HEK293 (cell line): ENCODE data around the gene CST7.

ENCODE experiments used
- FEZF1 ChIP-seq: fragments of 450-650 bp; formaldehyde crosslinking; IDR thresholded peaks from 2 replicates; pipeline ENCODE4 v1.5.1; 2016; ENCODE audit warnings: missing biosample characterization, missing genetic modification characterization
- GLIS2 ChIP-seq: fragments of 450-650 bp; formaldehyde crosslinking; IDR thresholded peaks from 2 replicates; pipeline ENCODE4 v1.5.1; 2016; ENCODE audit warnings: missing biosample characterization, missing genetic modification characterization
- KLF10 ChIP-seq: fragments of 450-650 bp; IDR thresholded peaks from 2 replicates; pipeline ENCODE4 v1.5.1; 2018; ENCODE audit warnings: missing biosample characterization, mild to moderate bottlenecking, missing genetic modification characterization
- KLF9 ChIP-seq: fragments of 450-650 bp; formaldehyde crosslinking; IDR thresholded peaks from 2 replicates; pipeline ENCODE4 v1.5.1; 2016; ENCODE audit warnings: missing biosample characterization, missing genetic modification characterization, low read depth
- MZF1 ChIP-seq: fragments of 450-650 bp; formaldehyde crosslinking; IDR thresholded peaks from 2 replicates; pipeline ENCODE4 v1.5.1; 2017; ENCODE audit warnings: missing biosample characterization, missing genetic modification characterization, borderline replicate concordance
- RBAK ChIP-seq: fragments of 450-650 bp; formaldehyde crosslinking; IDR thresholded peaks from 2 replicates; pipeline ENCODE4 v1.5.1; 2016; ENCODE audit warnings: missing biosample characterization, missing genetic modification characterization
- ZBTB20 ChIP-seq: fragments of 450-650 bp; formaldehyde crosslinking; IDR thresholded peaks from 2 replicates; pipeline ENCODE4 v1.5.1; 2016; ENCODE audit warnings: missing biosample characterization, missing genetic modification characterization
- ZIC2 ChIP-seq: fragments of 450-650 bp; formaldehyde crosslinking; IDR thresholded peaks from 2 replicates; pipeline ENCODE4 v1.5.1; 2016; ENCODE audit warnings: missing biosample characterization, missing genetic modification characterization
- ZNF112 ChIP-seq: fragments of 450-650 bp; formaldehyde crosslinking; IDR thresholded peaks from 2 replicates; pipeline ENCODE4 v1.5.0; 2017; ENCODE audit warnings: missing biosample characterization, missing genetic modification characterization
- ZNF157 ChIP-seq: fragments of 450-650 bp; formaldehyde crosslinking; IDR thresholded peaks from 2 replicates; pipeline ENCODE4 v1.5.1; 2016; ENCODE audit warnings: missing biosample characterization, missing genetic modification characterization
- ZNF214 ChIP-seq: fragments of 450-650 bp; formaldehyde crosslinking; IDR thresholded peaks from 2 replicates; pipeline ENCODE4 v1.5.1; 2017; ENCODE audit warnings: missing biosample characterization, mild to moderate bottlenecking, missing genetic modification characterization, borderline replicate concordance
- ZNF23 ChIP-seq: fragments of 450-650 bp; formaldehyde crosslinking; IDR thresholded peaks from 2 replicates; pipeline ENCODE4 v1.5.1; 2016; ENCODE audit warnings: missing biosample characterization, missing genetic modification characterization, borderline replicate concordance
- ZNF248 ChIP-seq: fragments of 450-650 bp; formaldehyde crosslinking; IDR thresholded peaks from 2 replicates; pipeline ENCODE4 v1.5.1; 2017; ENCODE audit warnings: missing biosample characterization, missing genetic modification characterization
- ZNF280C ChIP-seq: fragments of 450-650 bp; formaldehyde crosslinking; IDR thresholded peaks from 2 replicates; pipeline ENCODE4 v1.5.1; 2016; ENCODE audit warnings: missing biosample characterization, missing genetic modification characterization
- ZNF292 ChIP-seq: fragments of 450-650 bp; formaldehyde crosslinking; IDR thresholded peaks from 2 replicates; pipeline ENCODE4 v1.5.1; 2016; ENCODE audit warnings: low read depth, missing biosample characterization, missing genetic modification characterization, borderline replicate concordance
- ZNF324 ChIP-seq: fragments of 450-650 bp; formaldehyde crosslinking; IDR thresholded peaks from 2 replicates; pipeline ENCODE4 v1.5.1; 2016; ENCODE audit warnings: missing biosample characterization, missing genetic modification characterization
- ZNF335 ChIP-seq: fragments of 450-650 bp; formaldehyde crosslinking; conservative IDR thresholded peaks from 2 replicates; pipeline ENCODE4 v1.5.1; 2016; ENCODE audit warnings: missing biosample characterization, missing genetic modification characterization
- ZNF354C ChIP-seq: fragments of 450-650 bp; formaldehyde crosslinking; IDR thresholded peaks from 2 replicates; pipeline ENCODE4 v1.5.1; 2016; ENCODE audit warnings: missing biosample characterization, missing genetic modification characterization, low read depth, borderline replicate concordance
- ZNF433 ChIP-seq: fragments of 450-650 bp; formaldehyde crosslinking; IDR thresholded peaks from 2 replicates; pipeline ENCODE4 v1.5.1; 2016; ENCODE audit warnings: missing biosample characterization, missing genetic modification characterization, low read depth
- ZNF518A ChIP-seq: fragments of 450-650 bp; formaldehyde crosslinking; conservative IDR thresholded peaks from 2 replicates; pipeline ENCODE4 v1.5.1; 2016; ENCODE audit warnings: low read depth, missing biosample characterization, missing genetic modification characterization
- ZNF610 ChIP-seq: fragments of 450-650 bp; formaldehyde crosslinking; IDR thresholded peaks from 2 replicates; pipeline ENCODE4 v1.5.1; 2016; ENCODE audit warnings: missing biosample characterization, missing genetic modification characterization, borderline replicate concordance
- ZNF621 ChIP-seq: fragments of 450-650 bp; formaldehyde crosslinking; IDR thresholded peaks from 2 replicates; pipeline ENCODE4 v1.5.1; 2017; ENCODE audit warnings: missing biosample characterization, missing genetic modification characterization
- ZNF707 ChIP-seq: fragments of 450-650 bp; formaldehyde crosslinking; IDR thresholded peaks from 2 replicates; pipeline ENCODE4 v1.5.1; 2016; ENCODE audit warnings: missing biosample characterization, missing genetic modification characterization
- ZNF76 ChIP-seq: fragments of 450-650 bp; formaldehyde crosslinking; IDR thresholded peaks from 2 replicates; pipeline ENCODE4; 2016; ENCODE audit warnings: low read depth, missing biosample characterization, missing genetic modification characterization, borderline replicate concordance
- ZNF785 ChIP-seq: fragments of 450-650 bp; formaldehyde crosslinking; IDR thresholded peaks from 2 replicates; pipeline ENCODE4 v1.5.1; 2016; ENCODE audit warnings: missing biosample characterization, missing genetic modification characterization
- ZNF830 ChIP-seq: fragments of 450-650 bp; IDR thresholded peaks from 2 replicates; pipeline ENCODE4 v1.5.0; 2018; ENCODE audit warnings: missing biosample characterization, missing genetic modification characterization, low read depth, mild to moderate bottlenecking, moderate library complexity
- ZNF843 ChIP-seq: fragments of 450-650 bp; formaldehyde crosslinking; IDR thresholded peaks from 2 replicates; pipeline ENCODE4 v1.5.1; 2016; ENCODE audit warnings: missing biosample characterization, missing genetic modification characterization
- ZSCAN16 ChIP-seq: fragments of 450-650 bp; formaldehyde crosslinking; IDR thresholded peaks from 2 replicates; pipeline ENCODE4 v1.5.1; 2016; ENCODE audit warnings: missing biosample characterization, missing genetic modification characterization
- TF ChIP-seq, protein P1 (sequence below): fragments of 450-650 bp; formaldehyde crosslinking; IDR thresholded peaks from 2 replicates; pipeline ENCODE4 v1.5.1; 2016; ENCODE audit warnings: missing biosample characterization, missing genetic modification characterization

Gene CST7

DNA sequence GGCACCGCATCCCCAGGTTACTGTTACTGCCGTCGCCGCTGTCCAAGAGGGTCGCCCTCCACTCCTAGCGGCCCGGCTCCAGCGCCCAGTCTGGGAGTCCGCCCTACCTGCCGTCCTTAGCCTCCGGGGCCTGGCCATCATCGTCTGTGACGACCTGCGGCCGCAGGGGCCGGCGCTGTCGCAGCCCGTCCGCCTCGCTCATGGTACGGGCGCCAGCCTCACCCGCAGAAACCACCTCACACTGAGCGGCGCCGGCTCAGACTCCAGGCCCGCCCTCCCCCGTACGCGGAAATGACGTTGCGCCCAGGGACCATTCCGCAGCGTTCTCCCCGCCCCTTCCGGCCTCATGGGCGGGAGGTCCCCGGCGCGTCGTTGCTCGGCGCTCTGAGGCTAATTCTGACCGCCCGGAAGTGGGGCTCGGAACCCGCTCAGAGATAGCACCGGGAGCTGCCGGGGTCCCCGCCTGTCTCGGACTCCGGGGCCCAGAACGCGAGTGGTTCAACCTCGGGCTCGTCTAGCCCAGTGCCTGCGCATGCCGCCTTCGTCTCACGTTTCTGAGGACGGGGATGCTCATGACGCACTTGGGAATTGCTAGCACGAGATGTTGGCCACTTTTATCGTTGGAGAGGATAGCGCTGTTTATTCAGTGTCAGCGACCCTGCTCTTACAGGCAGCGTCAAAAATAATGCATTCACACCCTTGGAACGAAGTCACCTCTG lies 43.6 kb downstream of the CST7 start, which contains the start of gene APMAP (continued):
- TF ChIP-seq ZNF610 (tag by site-specific recombination) (no peak), RBAK (tag by site-specific recombination) (no peak), ZNF214 (no peak), ZNF621 (no peak), KLF9 (tag by site-specific recombination) (peak; percentile 74), ZNF830 (tag by site-specific recombination) (no peak), GLIS2 (tag by site-specific recombination) (peak; percentile 84), ZNF248 (tag by site-specific recombination) (no peak), KLF10 (tag by site-specific recombination) (no peak), ZNF843 (tag by site-specific recombination) (no peak), ZNF76 (tag by site-specific recombination) (no peak; the same call in 1 of the 2 replicates), ZNF433 (no peak), ZBTB20 (tag by site-specific recombination) (peak; percentile 97), ZSCAN16 (no peak), ZNF157 (tag by site-specific recombination) (no peak), ZNF785 (tag by site-specific recombination) (no peak), FEZF1 (tag by site-specific recombination) (no peak), ZNF354C (tag by site-specific recombination) (no peak), ZNF707 (no peak), ZNF335 (tag by site-specific recombination) (peak; percentile 99), ZNF112 (tag by site-specific recombination) (no peak), MZF1 (tag by site-specific recombination) (no peak), ZIC2 (tag by site-specific recombination) (peak; percentile 46), ZNF324 (tag by site-specific recombination) (no peak), ZNF518A (peak; percentile 67), ZNF280C (tag by site-specific recombination) (no peak), ZNF23 (tag by site-specific recombination) (no peak), ZNF292 (tag by site-specific recombination) (no peak)
- TF ChIP-seq, protein P1, sequence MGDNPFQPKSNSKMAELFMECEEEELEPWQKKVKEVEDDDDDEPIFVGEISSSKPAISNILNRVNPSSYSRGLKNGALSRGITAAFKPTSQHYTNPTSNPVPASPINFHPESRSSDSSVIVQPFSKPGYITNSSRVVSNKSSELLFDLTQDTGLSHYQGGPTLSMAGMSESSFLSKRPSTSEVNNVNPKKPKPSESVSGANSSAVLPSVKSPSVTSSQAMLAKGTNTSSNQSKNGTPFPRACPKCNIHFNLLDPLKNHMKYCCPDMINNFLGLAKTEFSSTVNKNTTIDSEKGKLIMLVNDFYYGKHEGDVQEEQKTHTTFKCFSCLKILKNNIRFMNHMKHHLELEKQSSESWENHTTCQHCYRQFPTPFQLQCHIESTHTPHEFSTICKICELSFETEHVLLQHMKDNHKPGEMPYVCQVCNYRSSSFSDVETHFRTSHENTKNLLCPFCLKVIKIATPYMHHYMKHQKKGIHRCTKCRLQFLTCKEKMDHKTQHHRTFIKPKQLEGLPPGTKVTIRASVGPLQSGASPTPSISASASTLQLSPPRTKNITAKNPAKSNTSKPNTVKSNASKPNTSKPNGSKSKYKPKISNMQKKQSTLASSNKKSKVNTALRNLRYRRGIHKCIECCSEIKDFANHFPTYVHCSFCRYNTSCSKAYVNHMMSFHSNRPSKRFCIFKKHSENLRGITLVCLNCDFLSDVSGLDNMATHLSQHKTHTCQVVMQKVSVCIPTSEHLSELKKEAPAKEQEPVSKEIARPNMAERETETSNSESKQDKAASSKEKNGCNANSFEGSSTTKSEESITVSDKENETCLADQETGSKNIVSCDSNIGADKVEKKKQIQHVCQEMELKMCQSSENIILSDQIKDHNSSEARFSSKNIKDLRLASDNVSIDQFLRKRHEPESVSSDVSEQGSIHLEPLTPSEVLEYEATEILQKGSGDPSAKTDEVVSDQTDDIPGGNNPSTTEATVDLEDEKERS (tag by site-specific recombination), result no peak
